Caco-2 (cell line): ENCODE measurements around the gene LRRC4C. TPM values are rescaled to one million over a fixed set of nuclear protein-coding genes. Genes with fewer than 3 reads are reported as not detected.

Source experiments
- BruUV-seq: library from RNA; stranded (reverse); fragments of 400-500 nt; replicated peaks from 2 replicates; lab custom pipeline; 2021; lab: Mats Ljungman, UMichigan
- CTCF ChIA-PET: fragments of 300-600 bp; sonication (Branson Sonifier 250); formaldehyde crosslinking; loops from one replicate; lab custom pipeline; 2022; ENCODE audit warnings: antibody characterized with exemption; lab: Charles Lee
- POLR2A ChIA-PET: fragments of 300-600 bp; sonication (Branson Sonifier 250); formaldehyde crosslinking; loops from one replicate; lab custom pipeline; 2022; ENCODE audit warnings: antibody characterized with exemption; lab: Charles Lee
- DNase-seq, 2 experiments: peaks; one replicate each; pipeline versions ENCODE4 v3.0.0 to v3.0.0-alpha.2; 2020 to 2022
- H3K27me3 ChIP-seq: replicated peaks from 2 replicates; pipeline ENCODE4 v1.6.0; 2011; ENCODE audit warnings: low read length; ENCODE audit not compliant: control insufficient read depth, insufficient read depth
- H3K36me3 ChIP-seq: 2 replicates; pipeline ENCODE4 v1.5.1; 2011; ENCODE audit warnings: low read length; ENCODE audit not compliant: control insufficient read depth, insufficient read depth
- H3K4me1 ChIP-seq: fragments of 250-450 bp; sonication (Bioruptor Pico); 2 replicates; pipeline ENCODE4 v1.5.1; 2020; ENCODE audit warnings: mild to moderate bottlenecking
- H3K4me3 ChIP-seq: 2 replicates; pipeline ENCODE4 v1.5.1; 2011; ENCODE audit warnings: low read depth, mild to moderate bottlenecking, control low read depth, low read length
- H3K9me3 ChIP-seq: fragments of 250-450 bp; sonication (Bioruptor Pico); 2 replicates; pipeline ENCODE4 v1.5.1; 2020; ENCODE audit warnings: mild to moderate bottlenecking, moderate library complexity
- H3K27ac Mint-ChIP-seq: one replicate; pipeline ENCODE4 v1.8.0; 2022; ENCODE audit warnings: mixed read lengths; ENCODE audit not compliant: unreplicated experiment
- H3K27me3 Mint-ChIP-seq: one replicate; pipeline ENCODE4 v1.8.0; 2022; ENCODE audit warnings: mixed read lengths; ENCODE audit not compliant: insufficient read depth, unreplicated experiment
- H3K36me3 Mint-ChIP-seq: one replicate; pipeline ENCODE4 v1.8.0; 2022; ENCODE audit warnings: mild to moderate bottlenecking, mixed read lengths; ENCODE audit not compliant: insufficient read depth, unreplicated experiment
- H3K4me1 Mint-ChIP-seq: one replicate; pipeline ENCODE4 v1.8.0; 2022; ENCODE audit warnings: low read depth, mixed read lengths; ENCODE audit not compliant: unreplicated experiment
- H3K4me3 Mint-ChIP-seq: one replicate; pipeline ENCODE4 v1.8.0; 2022; ENCODE audit warnings: mild to moderate bottlenecking, moderate library complexity, mixed read lengths; ENCODE audit not compliant: unreplicated experiment
- H3K9me3 Mint-ChIP-seq: one replicate; pipeline ENCODE4 v1.8.0; 2022; ENCODE audit warnings: mixed read lengths; ENCODE audit not compliant: unreplicated experiment
- CTCF ChIP-seq, 2 experiments: fragments of 200-600 bp in 1 of 2; IDR thresholded peaks; 1 replicate in 1 of 2; 2 replicates in 1 of 2; pipeline versions ENCODE4 v1.5.1 to v1.8.0; 2011 to 2022; ENCODE audit warnings: antibody characterized with exemption in 1 of 2, control low read depth in 1 of 2, inconsistent platforms in 1 of 2, low read depth in 1 of 2, low read length in 1 of 2, mild to moderate bottlenecking in 1 of 2, moderate library complexity in 1 of 2; ENCODE audit not compliant: insufficient read depth in 1 of 2, severe bottlenecking in 1 of 2, unreplicated experiment in 1 of 2
- intact Hi-C: fragments of 100-400 bp; cut with micrococcal nuclease; formaldehyde crosslinking; loops from one replicate; pipeline ENCODE4 v1.10.0; 2022; ENCODE audit not compliant: unreplicated experiment
- total RNA-seq: library from RNA; stranded (reverse); gene quantifications from 2 replicates; pipeline ENCODE4 v1.2.3, GENCODE V29; 2022

The LRRC4C gene
- total RNA-seq, 1 experiment from 2014 or later = not detected

GRCh38 chr11:40754297-40754696, 705.2 kb downstream of the LRRC4C start:
- Histone ChIP-seq H3K9me3 (no peaks in the 10 kb centered on the region), H3K4me1 (no peaks in the 10 kb centered on the region), H3K4me3 (no peak overlapping the region), H3K36me3 (no peaks in the 10 kb centered on the region), H3K27me3 (no peaks in the 10 kb centered on the region)
- BruUV-seq = no TSS peak
- ChIA-PET CTCF (no interaction called here), POLR2A (no interaction called here)
- Mint-ChIP-seq H3K4me3 (no peak overlapping the region), H3K27me3 (no peaks in the 10 kb centered on the region), H3K27ac (no peak overlapping the region), H3K36me3 (no peaks in the 10 kb centered on the region), H3K4me1 (no peaks in the 10 kb centered on the region), H3K9me3 (peaks cover 6% of the 10 kb centered on the region)
- intact Hi-C loops = no loop called here
- TF ChIP-seq CTCF (IDR thresholded peaks at IDR 0.05; ENCODE audit: insufficient read depth in 1 of 2, low read depth in 1 of 2, low read length in 1 of 2, severe bottlenecking in 1 of 2, unreplicated experiment in 1 of 2) = no peak
- DNase-seq = no peak

- H3K36me3 ChIP-seq = no peaks in the 10 kb centered on the region
- no peak overlapping the region for H3K4me3 Mint-ChIP-seq
- no peak overlapping the region for H3K27ac Mint-ChIP-seq
- TF ChIP-seq CTCF (IDR thresholded peaks at IDR 0.05; ENCODE audit: insufficient read depth in 1 of 2, low read depth in 1 of 2, low read length in 1 of 2, severe bottlenecking in 1 of 2, unreplicated experiment in 1 of 2) = no peak
- POLR2A ChIA-PET = no interaction called here
- H3K36me3 Mint-ChIP-seq = no peaks in the 10 kb centered on the region
- no peaks in the 10 kb centered on the region for H3K27me3 ChIP-seq
- H3K9me3 Mint-ChIP-seq = peaks cover 16% of the 10 kb centered on the region
- H3K9me3 ChIP-seq = peaks cover 4% of the 10 kb centered on the region; the same call in 1 of the 2 replicates
- intact Hi-C loops = no loop called here
- no peaks in the 10 kb centered on the region for H3K27me3 Mint-ChIP-seq
- H3K4me3 ChIP-seq = no peak overlapping the region
- no peak for DNase-seq
- no TSS peak for BruUV-seq
- no peaks in the 10 kb centered on the region for H3K4me1 ChIP-seq
- H3K4me1 Mint-ChIP-seq = no peaks in the 10 kb centered on the region
- CTCF ChIA-PET = no interaction called here
Observed at GRCh38 chr11:40746282-40746681, 713.2 kb downstream of the LRRC4C start.

GRCh38 chr11:40732132-40732531, 727.3 kb downstream of the LRRC4C start:
- no peak for DNase-seq
- intact Hi-C loops = no loop called here
- no peaks in the 10 kb centered on the region for H3K4me1 Mint-ChIP-seq
- Histone ChIP-seq H3K36me3 (no peaks in the 10 kb centered on the region), H3K27me3 (no peaks in the 10 kb centered on the region), H3K4me1 (no peaks in the 10 kb centered on the region), H3K4me3 (no peak overlapping the region), H3K9me3 (no peaks in the 10 kb centered on the region)
- no peak for TF ChIP-seq CTCF (IDR thresholded peaks at IDR 0.05; ENCODE audit: insufficient read depth in 1 of 2, low read depth in 1 of 2, low read length in 1 of 2, severe bottlenecking in 1 of 2, unreplicated experiment in 1 of 2)
- peaks cover 11% of the 10 kb centered on the region for H3K9me3 Mint-ChIP-seq
- H3K27ac Mint-ChIP-seq = no peak overlapping the region
- ChIA-PET POLR2A (no interaction called here), CTCF (no interaction called here)
- no peaks in the 10 kb centered on the region for H3K36me3 Mint-ChIP-seq
- no TSS peak for BruUV-seq
- H3K4me3 Mint-ChIP-seq = no peak overlapping the region
- no peaks in the 10 kb centered on the region for H3K27me3 Mint-ChIP-seq
